GM21390 (cell line): ENCODE data around the gene ARHGEF33.

Experiments
- ATAC-seq: cut with Tn5 transposase; IDR thresholded peaks from one replicate; pipeline ENCODE4 v1.9.1; 2021; ENCODE audit not compliant: unreplicated experiment

The ARHGEF33 gene

DNA sequence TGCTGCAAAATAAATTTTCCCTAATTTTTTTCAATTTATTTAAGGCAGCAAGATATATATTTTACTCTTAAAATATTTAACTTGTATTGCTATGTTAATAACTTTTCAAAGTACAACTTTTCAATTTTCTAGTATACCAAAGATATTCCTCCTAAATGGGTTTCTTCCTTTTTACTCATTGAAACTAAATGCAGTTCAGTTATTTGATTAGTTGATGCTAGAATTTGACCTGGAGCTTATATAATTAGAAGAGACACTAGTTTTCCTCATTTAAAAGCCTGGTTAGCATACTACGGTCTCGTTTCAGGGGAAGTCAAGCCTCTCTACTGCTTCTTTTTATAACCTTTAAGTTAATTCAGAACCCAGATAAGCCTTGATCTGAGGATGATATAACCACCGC lies at the start of gene ARHGEF33:
Gene ARHGEF33, plus strand, starts transcription at position 301 of the 400 bp plus-strand sequence. CDS start 29,573 bp downstream, outside the sequence.
- no peak for ATAC-seq

- peak; percentile 91 for ATAC-seq
Measured at GRCh38 chr2:38850045-38850444, 39.6 kb upstream of the ARHGEF33 start.

DNA sequence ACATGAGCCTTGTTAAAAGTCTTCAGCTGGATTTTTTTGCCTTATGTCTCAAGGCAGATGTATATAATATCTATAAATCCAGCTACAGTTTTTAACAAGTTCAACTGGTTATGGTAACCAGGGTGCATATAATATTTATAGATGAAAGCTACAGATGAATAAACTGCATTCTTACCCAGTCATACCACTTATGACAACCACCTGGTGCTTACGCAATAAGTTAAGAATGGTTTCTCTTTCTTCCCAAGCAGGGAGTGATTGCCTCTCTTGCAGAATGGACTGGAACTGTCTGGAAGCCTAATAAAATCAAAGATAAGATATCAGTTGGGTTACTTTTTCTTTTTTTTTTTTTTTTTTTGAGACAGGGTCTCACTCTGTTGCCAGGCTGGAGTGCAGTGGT lies 33.5 kb upstream of the ARHGEF33 start:
- ATAC-seq, result no peak

- ATAC-seq, result no peak
Measured at GRCh38 chr2:38862476-38862875, 27.2 kb upstream of the ARHGEF33 start.

- no peak for ATAC-seq
Measured at GRCh38 chr2:38863061-38863695, 26.5 kb upstream of the ARHGEF33 start.

DNA sequence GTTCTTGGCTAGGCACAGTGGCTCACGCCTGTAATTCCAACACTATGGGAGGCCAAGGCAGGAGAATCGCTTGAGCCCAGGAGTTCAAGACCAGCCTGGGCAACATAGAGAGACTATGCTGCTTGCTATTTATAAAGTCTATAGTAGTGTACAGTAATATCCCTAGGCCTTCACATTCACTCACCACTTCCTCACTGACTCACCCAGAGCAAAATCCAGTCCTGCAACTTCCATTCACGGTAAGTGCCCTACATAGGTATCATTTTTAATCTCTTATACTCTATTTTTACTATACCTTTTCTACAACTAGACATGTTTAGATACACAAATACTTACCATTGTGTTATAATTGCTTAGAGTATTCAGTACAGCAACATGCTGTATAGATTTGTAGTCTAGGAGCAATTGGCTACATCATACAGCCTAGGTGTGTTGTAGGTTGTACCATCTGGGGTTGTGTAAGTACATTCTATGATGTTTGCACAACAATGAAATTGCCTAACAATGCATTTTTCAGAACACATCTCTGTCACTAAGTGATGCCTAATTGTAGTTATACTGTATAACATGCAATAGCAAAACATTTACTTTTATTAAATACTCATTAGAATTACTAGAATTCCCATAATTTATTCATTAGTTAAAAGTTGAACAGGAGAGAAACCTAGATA lies 22.8 kb upstream of the ARHGEF33 start:
- ATAC-seq, result no peak

DNA sequence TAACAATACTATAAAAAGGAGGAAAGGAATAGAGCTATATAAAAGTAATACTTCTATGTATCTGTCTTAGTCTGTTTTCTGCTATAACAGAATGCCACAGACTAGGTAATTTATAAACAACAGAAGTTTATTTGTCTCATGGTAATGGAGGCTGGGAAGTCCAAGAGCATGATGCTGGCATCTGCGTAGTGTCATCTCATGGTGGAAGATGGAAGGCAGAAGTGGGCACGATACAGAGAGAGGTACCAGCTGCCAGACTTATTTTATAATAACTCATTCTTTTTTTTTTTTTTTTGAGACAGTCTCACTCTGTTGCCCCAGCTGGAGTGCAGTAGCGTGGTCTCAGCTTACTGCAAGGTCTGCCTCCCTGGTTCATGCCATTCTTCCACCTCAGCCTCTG lies 18.2 kb upstream of the ARHGEF33 start:
- ATAC-seq, result no peak

GRCh38 chr2:38873763-38874162 lies 15.9 kb upstream of the ARHGEF33 start:
- no peak for ATAC-seq

DNA sequence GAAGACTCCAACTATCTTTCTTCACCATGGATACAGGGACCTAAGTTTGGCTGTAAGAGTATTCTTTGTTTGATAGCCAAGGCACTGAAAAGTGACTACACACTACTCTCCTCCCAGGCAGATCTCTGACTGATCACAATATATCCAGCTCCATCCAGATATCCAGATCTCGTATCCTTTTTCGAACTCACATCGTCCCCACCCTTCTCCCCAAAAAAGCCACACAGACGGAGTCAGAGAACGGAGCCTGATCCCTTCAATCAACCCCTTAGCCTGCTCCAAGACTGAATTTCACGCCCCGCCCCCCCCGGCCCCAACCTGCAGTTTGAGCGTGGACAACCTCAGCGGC lies 14.5 kb upstream of the ARHGEF33 start:
- ATAC-seq, result no peak

- ATAC-seq, result peak; percentile 100
Measured at GRCh38 chr2:38875576-38876367, 13.9 kb upstream of the ARHGEF33 start, which contains the start of the genes DHX57 and MORN2. DHX57 (minus strand) TSS chr2:38875934; CDS start chr2:38868405, 7,529 bp downstream. MORN2 (plus strand) TSS chr2:38875976.

GRCh38 chr2:38876407-38876806 lies 13.3 kb upstream of the ARHGEF33 start:
- ATAC-seq, result no peak

DNA sequence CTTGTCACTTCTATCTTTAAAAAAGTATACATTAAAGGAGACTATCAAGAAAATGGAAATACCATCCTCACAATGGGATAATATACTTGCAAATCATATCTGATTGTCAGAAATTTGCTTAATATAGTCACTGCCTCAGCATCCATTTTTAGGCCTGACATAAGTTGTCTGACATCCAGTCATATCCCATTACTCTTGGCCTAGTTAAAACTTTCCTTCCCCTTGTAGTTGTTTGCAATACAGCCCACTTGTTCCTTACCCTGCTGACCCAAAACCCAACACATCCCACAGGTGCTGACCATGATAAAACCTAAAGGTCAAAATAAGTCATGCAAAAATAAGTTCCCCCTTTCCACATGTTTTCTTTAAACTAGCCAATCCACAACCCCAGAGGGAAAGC lies 3.6 kb upstream of the ARHGEF33 start:
- ATAC-seq, result no peak

DNA sequence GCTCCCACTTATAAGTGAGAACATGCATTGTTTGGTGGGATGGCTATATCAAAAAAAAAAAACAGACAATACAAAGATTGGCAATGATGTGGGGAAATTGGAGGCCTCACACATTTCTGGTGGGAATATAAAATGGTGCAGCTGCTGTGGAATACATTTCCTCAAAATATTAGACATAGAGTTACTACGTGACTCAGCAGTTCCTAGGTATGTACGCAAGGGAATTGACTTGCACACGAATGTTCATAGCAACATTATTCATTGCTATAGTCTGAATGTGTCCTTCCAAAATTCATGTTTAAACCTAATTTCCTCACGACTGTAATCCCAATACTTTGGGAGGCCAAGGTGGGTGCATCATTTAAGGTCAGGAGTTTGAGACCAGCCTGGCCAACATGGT lies 2.3 kb upstream of the ARHGEF33 start:
- no peak for ATAC-seq

DNA sequence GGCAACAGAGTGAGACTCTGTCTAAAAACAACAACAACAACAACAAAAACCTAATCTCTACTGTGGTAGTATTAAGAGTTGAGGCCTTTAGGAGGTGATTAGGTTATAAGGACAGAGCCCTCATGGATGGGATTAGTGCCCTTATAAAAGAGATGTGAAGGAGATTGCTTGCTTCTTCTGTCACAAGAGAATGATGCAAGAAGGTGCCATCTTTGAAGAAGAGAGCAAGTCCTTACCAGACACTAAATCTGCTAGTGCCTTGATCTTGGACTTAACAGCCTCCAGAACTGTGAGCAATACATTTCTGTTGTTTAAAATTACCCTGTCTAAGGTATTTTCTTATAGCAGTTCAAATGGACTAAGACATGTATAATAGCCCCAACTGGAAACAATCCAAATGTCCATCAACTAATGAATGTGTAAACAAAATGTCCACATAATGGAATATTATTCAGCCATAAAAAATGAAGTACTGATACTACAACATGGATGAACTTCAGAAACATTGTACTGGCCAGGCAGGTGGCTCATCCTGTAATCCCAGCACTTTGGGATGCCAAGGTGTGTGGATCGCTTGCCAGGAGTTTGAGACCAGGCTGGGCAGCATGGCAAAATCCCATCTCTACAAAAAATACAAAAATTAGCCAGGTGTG lies 1.6 kb upstream of the ARHGEF33 start:
- no peak for ATAC-seq

DNA sequence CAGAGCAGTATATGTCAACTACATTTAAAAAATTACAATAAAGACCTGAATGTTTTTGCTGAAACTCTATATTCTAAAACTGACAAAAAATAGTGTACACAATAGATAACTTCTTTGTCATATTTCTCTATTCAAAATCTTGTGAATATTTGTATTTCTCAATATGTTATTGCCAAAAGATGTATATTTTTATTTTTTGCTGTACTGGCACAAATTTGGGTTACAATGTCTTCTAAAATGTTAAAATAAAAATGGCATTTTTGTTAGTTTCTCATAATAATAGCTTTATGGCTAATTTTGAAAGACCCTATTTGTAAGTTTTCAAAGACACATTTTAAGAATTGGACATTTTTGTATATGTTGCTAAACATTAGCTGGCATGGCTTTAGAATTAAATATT lies 630 bp upstream of the ARHGEF33 start:
- ATAC-seq, result no peak

GRCh38 chr2:38892819-38893218 lies 3.1 kb downstream of the ARHGEF33 start:
- ATAC-seq, result no peak

DNA sequence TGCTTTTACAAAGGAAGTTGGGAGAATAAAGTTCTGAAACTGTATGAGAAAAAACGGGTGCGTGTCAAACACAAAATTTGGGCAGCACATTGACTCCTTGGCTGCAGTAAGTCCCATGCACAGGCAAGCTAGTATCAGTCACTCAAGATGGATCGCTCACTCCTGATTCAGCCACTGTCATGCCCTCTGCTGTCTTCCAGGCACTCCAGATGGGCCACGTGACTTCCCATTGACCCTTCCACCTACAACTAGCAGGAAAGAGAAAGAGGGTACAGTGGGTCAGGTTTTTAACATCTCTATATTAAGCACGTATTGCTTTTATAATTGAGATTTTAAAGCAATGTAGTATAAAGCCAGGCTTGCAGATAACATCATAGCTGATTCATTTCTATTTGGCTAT lies 8.6 kb downstream of the ARHGEF33 start:
- no peak for ATAC-seq

GRCh38 chr2:38900726-38901125 lies 11.1 kb downstream of the ARHGEF33 start:
- no peak for ATAC-seq

DNA sequence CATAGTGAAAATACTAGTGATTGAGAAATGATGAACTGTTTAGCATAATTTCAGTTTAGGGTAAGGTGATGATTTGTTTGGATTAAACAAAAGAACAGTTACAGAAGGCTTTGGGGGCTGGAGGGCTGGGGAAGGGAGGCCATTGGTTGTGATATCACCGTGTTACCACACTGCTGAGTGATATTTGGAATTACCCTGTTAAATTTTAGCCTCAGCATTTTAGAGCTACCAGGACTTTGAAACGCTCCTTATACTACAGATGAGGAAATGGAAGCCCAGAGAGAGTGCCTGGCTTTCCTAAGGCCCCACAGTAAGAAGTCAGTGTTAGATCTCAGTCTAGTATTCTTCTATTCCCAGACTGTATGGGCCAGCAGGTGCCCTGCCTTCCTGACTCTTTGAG lies 15.6 kb downstream of the ARHGEF33 start:
- ATAC-seq, result no peak

- ATAC-seq, result no peak
Measured at GRCh38 chr2:38907242-38907641, 17.6 kb downstream of the ARHGEF33 start.

- peak; percentile 95 for ATAC-seq
Measured at GRCh38 chr2:38907743-38908562, 18.3 kb downstream of the ARHGEF33 start.
